ENCODE data around the gene ZNF480. TPM values are rescaled to one million over a fixed set of nuclear protein-coding genes. Genes with fewer than 3 reads are reported as not detected.
A peak's percentile ranks its signal among the peaks of the same experiment; 100 is the strongest.
"Not testable (repeated sequence)": the region's sequence is repeated elsewhere in the genome, so short reads cannot be mapped to it uniquely, and the experiment has no call there.

The ZNF480 gene
- 7.9 and 10.9 TPM in 2 replicates for total RNA-seq (2012; rRNA removed)

GRCh38 chr19:52296773-52297600 is at the start of gene ZNF480:
Gene ZNF480, plus strand, starts transcription at chr19:52297169. Its CDS starts 3,244 bp downstream, at chr19:52300413.
- Histone ChIP-seq H3K36me3 (ENCODE audit: insufficient read depth, low read length) (peaks cover 31% of the 10 kb centered on the region), H3K4me3 (ENCODE audit: low read length) (peak within 1 kb of the TSS; percentile 91), H3K4me2 (ENCODE audit: low read length) (peak within 1 kb of the TSS; percentile 90), H3K27me3 (ENCODE audit: control insufficient read depth, insufficient read depth, low read length) (no peaks in the 10 kb centered on the region), H3K9ac (ENCODE audit: low read depth, low read length) (peak within 1 kb of the TSS; percentile 95), H3K4me1 (ENCODE audit: control insufficient read depth, insufficient read depth, low read length) (peaks cover 5% of the 10 kb centered on the region), H3K9me3 (replicated peaks; ENCODE audit: low read length) (no peaks in the 10 kb centered on the region)

GRCh38 chr19:52248241-52248640 is 48.7 kb upstream of the ZNF480 start:
- H3K4me3 ChIP-seq (ENCODE audit: low read length) = no peak overlapping the region
- no peaks in the 10 kb centered on the region for H3K27me3 ChIP-seq (ENCODE audit: control insufficient read depth, insufficient read depth, low read length)
- H3K9ac ChIP-seq (ENCODE audit: low read depth, low read length) = no peak overlapping the region
- H3K4me2 ChIP-seq (ENCODE audit: low read length) = no peak overlapping the region
- H3K9me3 ChIP-seq (replicated peaks; ENCODE audit: low read length) = no peaks in the 10 kb centered on the region
- H3K4me1 ChIP-seq (ENCODE audit: control insufficient read depth, insufficient read depth, low read length) = no peaks in the 10 kb centered on the region
- no peaks in the 10 kb centered on the region for H3K36me3 ChIP-seq (ENCODE audit: insufficient read depth, low read length)

- no peak overlapping the region for H3K4me3 ChIP-seq (ENCODE audit: low read length)
- no peaks in the 10 kb centered on the region for H3K36me3 ChIP-seq (ENCODE audit: insufficient read depth, low read length)
- no peak overlapping the region for H3K4me2 ChIP-seq (ENCODE audit: low read length)
- no peak overlapping the region for H3K9ac ChIP-seq (ENCODE audit: low read depth, low read length)
- no peaks in the 10 kb centered on the region for H3K4me1 ChIP-seq (ENCODE audit: control insufficient read depth, insufficient read depth, low read length)
- no peaks in the 10 kb centered on the region for H3K27me3 ChIP-seq (ENCODE audit: control insufficient read depth, insufficient read depth, low read length)
- H3K9me3 ChIP-seq (replicated peaks; ENCODE audit: low read length) = peaks cover 2% of the 10 kb centered on the region
These were observed 38.5 kb upstream of the ZNF480 start for GRCh38 chr19:52258426-52258825.

GRCh38 chr19:52265556-52265955 is 31.4 kb upstream of the ZNF480 start:
- H3K9me3 ChIP-seq (replicated peaks; ENCODE audit: low read length); H3K4me3 ChIP-seq (ENCODE audit: low read length); H3K9ac ChIP-seq (ENCODE audit: low read depth, low read length); H3K27me3 ChIP-seq (ENCODE audit: control insufficient read depth, insufficient read depth, low read length); H3K36me3 ChIP-seq (ENCODE audit: insufficient read depth, low read length); H3K4me2 ChIP-seq (ENCODE audit: low read length); H3K4me1 ChIP-seq (ENCODE audit: control insufficient read depth, insufficient read depth, low read length): not testable (repeated sequence)

GRCh38 chr19:52269338-52270261 is 27.4 kb upstream of the ZNF480 start, which contains the start of gene ZNF766:
Gene ZNF766, plus strand, starts transcription at chr19:52269587. Its CDS starts 27 bp downstream, at chr19:52269614.
- H3K9ac ChIP-seq (ENCODE audit: low read depth, low read length) = peak within 1 kb of the TSS; percentile 100
- H3K27me3 ChIP-seq (ENCODE audit: control insufficient read depth, insufficient read depth, low read length) = no peaks in the 10 kb centered on the region
- peak within 1 kb of the TSS; percentile 84 for H3K4me2 ChIP-seq (ENCODE audit: low read length)
- H3K4me1 ChIP-seq (ENCODE audit: control insufficient read depth, insufficient read depth, low read length) = peaks cover 13% of the 10 kb centered on the region
- H3K36me3 ChIP-seq (ENCODE audit: insufficient read depth, low read length) = peaks cover 17% of the 10 kb centered on the region
- H3K9me3 ChIP-seq (replicated peaks; ENCODE audit: low read length) = no peaks in the 10 kb centered on the region
- H3K4me3 ChIP-seq (ENCODE audit: low read length) = peak within 1 kb of the TSS; percentile 99

- peaks cover 17% of the 10 kb centered on the region for H3K36me3 ChIP-seq (ENCODE audit: insufficient read depth, low read length)
- H3K4me1 ChIP-seq (ENCODE audit: control insufficient read depth, insufficient read depth, low read length) = peaks cover 13% of the 10 kb centered on the region
- H3K4me3 ChIP-seq (ENCODE audit: low read length) = peak overlapping the region; percentile 99
- no peaks in the 10 kb centered on the region for H3K27me3 ChIP-seq (ENCODE audit: control insufficient read depth, insufficient read depth, low read length)
- no peaks in the 10 kb centered on the region for H3K9me3 ChIP-seq (replicated peaks; ENCODE audit: low read length)
- peak overlapping the region; percentile 84 for H3K4me2 ChIP-seq (ENCODE audit: low read length)
- peak overlapping the region; percentile 100 for H3K9ac ChIP-seq (ENCODE audit: low read depth, low read length)
These were observed 26.6 kb upstream of the ZNF480 start for GRCh38 chr19:52270266-52270885.

- Histone ChIP-seq H3K4me3 (ENCODE audit: low read length) (no peak overlapping the region), H3K36me3 (ENCODE audit: insufficient read depth, low read length) (peaks cover 18% of the 10 kb centered on the region)
These were observed 23.7 kb upstream of the ZNF480 start for GRCh38 chr19:52273301-52273700.

GRCh38 chr19:52274191-52274590 is 22.8 kb upstream of the ZNF480 start:
- H3K27me3 ChIP-seq (ENCODE audit: control insufficient read depth, insufficient read depth, low read length) = no peaks in the 10 kb centered on the region
- H3K36me3 ChIP-seq (ENCODE audit: insufficient read depth, low read length) = peaks cover 21% of the 10 kb centered on the region
- H3K4me2 ChIP-seq (ENCODE audit: low read length) = no peak overlapping the region
- H3K4me3 ChIP-seq (ENCODE audit: low read length) = no peak overlapping the region
- peaks cover 8% of the 10 kb centered on the region for H3K4me1 ChIP-seq (ENCODE audit: control insufficient read depth, insufficient read depth, low read length)
- no peak overlapping the region for H3K9ac ChIP-seq (ENCODE audit: low read depth, low read length)
- H3K9me3 ChIP-seq (replicated peaks; ENCODE audit: low read length) = no peaks in the 10 kb centered on the region

More at GRCh38 chr19:52273301-52273700, 23.7 kb upstream of the ZNF480 start:
- no peak overlapping the region for H3K4me2 ChIP-seq (ENCODE audit: low read length)
- H3K4me1 ChIP-seq (ENCODE audit: control insufficient read depth, insufficient read depth, low read length) = peaks cover 13% of the 10 kb centered on the region
- H3K9ac ChIP-seq (ENCODE audit: low read depth, low read length) = no peak overlapping the region
- H3K9me3 ChIP-seq (replicated peaks; ENCODE audit: low read length) = no peaks in the 10 kb centered on the region
- H3K27me3 ChIP-seq (ENCODE audit: control insufficient read depth, insufficient read depth, low read length) = no peaks in the 10 kb centered on the region

GRCh38 chr19:52275988-52276387 is 21.0 kb upstream of the ZNF480 start:
- H3K9me3 ChIP-seq (replicated peaks; ENCODE audit: low read length) = no peaks in the 10 kb centered on the region
- no peak overlapping the region for H3K4me2 ChIP-seq (ENCODE audit: low read length)
- H3K9ac ChIP-seq (ENCODE audit: low read depth, low read length) = no peak overlapping the region
- peaks cover 21% of the 10 kb centered on the region for H3K36me3 ChIP-seq (ENCODE audit: insufficient read depth, low read length)
- no peak overlapping the region for H3K4me3 ChIP-seq (ENCODE audit: low read length)
- H3K4me1 ChIP-seq (ENCODE audit: control insufficient read depth, insufficient read depth, low read length) = peaks cover 4% of the 10 kb centered on the region
- no peaks in the 10 kb centered on the region for H3K27me3 ChIP-seq (ENCODE audit: control insufficient read depth, insufficient read depth, low read length)

- no peaks in the 10 kb centered on the region for H3K4me1 ChIP-seq (ENCODE audit: control insufficient read depth, insufficient read depth, low read length)
- H3K4me3 ChIP-seq (ENCODE audit: low read length) = no peak overlapping the region
- peaks cover 21% of the 10 kb centered on the region for H3K36me3 ChIP-seq (ENCODE audit: insufficient read depth, low read length)
- H3K9me3 ChIP-seq (replicated peaks; ENCODE audit: low read length) = no peaks in the 10 kb centered on the region
- H3K27me3 ChIP-seq (ENCODE audit: control insufficient read depth, insufficient read depth, low read length) = no peaks in the 10 kb centered on the region
- no peak overlapping the region for H3K4me2 ChIP-seq (ENCODE audit: low read length)
- H3K9ac ChIP-seq (ENCODE audit: low read depth, low read length) = no peak overlapping the region
These were observed 19.5 kb upstream of the ZNF480 start for GRCh38 chr19:52277471-52277870.

- H3K27me3 ChIP-seq (ENCODE audit: control insufficient read depth, insufficient read depth, low read length) = no peaks in the 10 kb centered on the region
- H3K4me3 ChIP-seq (ENCODE audit: low read length) = no peak overlapping the region
- peaks cover 59% of the 10 kb centered on the region for H3K36me3 ChIP-seq (ENCODE audit: insufficient read depth, low read length)
- no peak overlapping the region for H3K9ac ChIP-seq (ENCODE audit: low read depth, low read length)
- no peak overlapping the region for H3K4me2 ChIP-seq (ENCODE audit: low read length)
- no peaks in the 10 kb centered on the region for H3K4me1 ChIP-seq (ENCODE audit: control insufficient read depth, insufficient read depth, low read length)
- peaks cover 4% of the 10 kb centered on the region for H3K9me3 ChIP-seq (replicated peaks; ENCODE audit: low read length)
These were observed 10.7 kb upstream of the ZNF480 start for GRCh38 chr19:52286256-52286655.
